ENCODE measurements around the gene KRTAP24-1.

The KRTAP24-1 gene, protein sequence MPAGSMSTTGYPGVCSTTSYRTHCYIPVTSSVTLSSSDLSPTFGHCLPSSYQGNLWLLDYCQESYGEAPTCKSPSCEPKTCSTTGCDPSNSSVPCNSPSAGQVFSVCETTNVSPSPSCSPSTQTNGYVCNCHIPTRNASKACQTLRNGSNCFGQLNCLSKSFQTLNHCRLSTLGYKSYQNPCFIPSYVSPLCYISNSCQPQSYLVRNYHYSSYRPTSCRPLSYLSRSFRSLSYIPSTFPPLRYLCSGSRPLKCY

DNA sequence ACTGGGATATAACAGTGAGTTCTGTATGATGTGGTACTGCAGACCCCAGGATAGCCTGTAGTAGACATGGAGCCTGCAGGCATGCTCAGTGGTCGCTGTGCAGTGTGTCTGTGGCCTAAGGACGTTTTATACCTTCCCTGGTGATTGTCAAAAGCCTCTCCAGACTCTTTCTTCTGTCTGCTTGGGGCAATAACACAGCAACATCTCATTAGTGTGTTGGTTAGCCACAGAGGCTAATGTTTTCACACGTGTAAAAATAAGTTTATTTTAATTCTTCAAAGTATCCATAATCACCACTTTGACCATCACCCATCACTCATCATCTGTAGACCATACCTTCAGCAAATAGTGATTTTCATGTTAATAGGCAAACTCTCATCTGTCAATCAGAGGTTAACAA lies at the start of gene KRTAP24-1:
Gene KRTAP24-1 (minus strand): TSS at position 101 of the 400 bp plus-strand sequence. CDS start 18 bp downstream, at position 83.
- DNase-seq (ENCODE audit: low read depth), result no peak
- no peak within 1 kb of the TSS for H3K4me3 ChIP-seq (ENCODE audit: control insufficient read depth, low read depth, low read length)
- TF ChIP-seq, protein P1, sequence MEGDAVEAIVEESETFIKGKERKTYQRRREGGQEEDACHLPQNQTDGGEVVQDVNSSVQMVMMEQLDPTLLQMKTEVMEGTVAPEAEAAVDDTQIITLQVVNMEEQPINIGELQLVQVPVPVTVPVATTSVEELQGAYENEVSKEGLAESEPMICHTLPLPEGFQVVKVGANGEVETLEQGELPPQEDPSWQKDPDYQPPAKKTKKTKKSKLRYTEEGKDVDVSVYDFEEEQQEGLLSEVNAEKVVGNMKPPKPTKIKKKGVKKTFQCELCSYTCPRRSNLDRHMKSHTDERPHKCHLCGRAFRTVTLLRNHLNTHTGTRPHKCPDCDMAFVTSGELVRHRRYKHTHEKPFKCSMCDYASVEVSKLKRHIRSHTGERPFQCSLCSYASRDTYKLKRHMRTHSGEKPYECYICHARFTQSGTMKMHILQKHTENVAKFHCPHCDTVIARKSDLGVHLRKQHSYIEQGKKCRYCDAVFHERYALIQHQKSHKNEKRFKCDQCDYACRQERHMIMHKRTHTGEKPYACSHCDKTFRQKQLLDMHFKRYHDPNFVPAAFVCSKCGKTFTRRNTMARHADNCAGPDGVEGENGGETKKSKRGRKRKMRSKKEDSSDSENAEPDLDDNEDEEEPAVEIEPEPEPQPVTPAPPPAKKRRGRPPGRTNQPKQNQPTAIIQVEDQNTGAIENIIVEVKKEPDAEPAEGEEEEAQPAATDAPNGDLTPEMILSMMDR (IDR thresholded peaks at IDR 0.05; ENCODE audit: control insufficient read depth, insufficient read depth, low read depth, low read length, missing control alignments), result no peak

DNA sequence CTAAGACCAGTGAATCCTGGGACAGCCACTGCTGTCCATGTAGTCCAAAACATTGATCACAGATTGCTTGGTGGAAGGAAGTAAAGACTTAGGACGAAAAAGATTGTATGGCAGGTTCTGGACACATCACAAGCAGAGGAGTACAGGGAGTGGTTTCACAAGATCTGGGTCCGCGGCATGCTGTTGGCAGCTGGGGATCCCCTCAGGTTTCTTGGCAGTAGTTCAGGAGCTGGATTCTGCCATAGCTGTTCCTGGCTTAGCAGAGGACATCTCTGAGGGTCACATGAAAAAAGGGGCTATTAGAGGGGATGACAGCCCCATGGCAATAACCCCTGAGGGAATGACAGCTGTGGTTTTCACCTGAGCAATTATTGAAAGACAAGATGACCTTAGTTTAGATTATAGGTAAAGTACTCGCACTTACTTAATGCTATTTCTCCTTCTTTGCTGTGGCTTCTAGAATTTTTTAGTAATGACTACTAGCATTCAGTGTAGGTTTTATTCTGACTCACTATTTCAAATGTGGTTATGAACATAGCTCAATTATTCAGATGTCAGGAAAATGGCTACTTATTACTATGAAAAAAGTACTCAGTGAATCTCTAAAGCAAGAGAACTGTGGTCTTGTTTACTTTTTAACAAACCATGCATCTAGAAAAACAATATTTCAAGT lies 46.6 kb upstream of the KRTAP24-1 start:
- TF ChIP-seq, protein P1 (IDR thresholded peaks at IDR 0.05; ENCODE audit: control insufficient read depth, insufficient read depth, low read depth, low read length, missing control alignments), result no peak
- H3K4me3 ChIP-seq (ENCODE audit: control insufficient read depth, low read depth, low read length), result no peak overlapping the region
- no peak for DNase-seq (ENCODE audit: low read depth)

DNA sequence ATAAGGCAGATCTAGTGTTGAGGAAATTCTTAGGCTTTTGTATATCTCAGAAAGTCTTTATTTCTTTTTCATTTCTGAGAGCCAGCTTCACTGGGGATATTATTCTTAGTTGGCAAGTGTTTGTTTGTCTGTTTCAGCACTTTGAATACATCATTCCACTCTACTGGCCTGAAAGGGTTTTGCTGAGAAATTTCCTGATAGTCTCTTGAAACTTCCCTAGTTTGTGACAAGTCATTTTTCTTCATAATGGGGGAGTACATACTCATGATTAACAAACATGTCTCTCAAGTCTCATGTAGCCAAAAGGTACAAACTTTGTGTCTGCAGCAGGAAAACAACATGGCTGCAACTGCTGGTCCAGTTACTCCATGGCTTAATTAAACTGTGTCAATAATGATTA lies 43.6 kb upstream of the KRTAP24-1 start:
- DNase-seq (ENCODE audit: low read depth), result no peak
- H3K4me3 ChIP-seq (ENCODE audit: control insufficient read depth, low read depth, low read length), result no peak overlapping the region
- TF ChIP-seq, protein P1 (IDR thresholded peaks at IDR 0.05; ENCODE audit: control insufficient read depth, insufficient read depth, low read depth, low read length, missing control alignments), result no peak

DNA sequence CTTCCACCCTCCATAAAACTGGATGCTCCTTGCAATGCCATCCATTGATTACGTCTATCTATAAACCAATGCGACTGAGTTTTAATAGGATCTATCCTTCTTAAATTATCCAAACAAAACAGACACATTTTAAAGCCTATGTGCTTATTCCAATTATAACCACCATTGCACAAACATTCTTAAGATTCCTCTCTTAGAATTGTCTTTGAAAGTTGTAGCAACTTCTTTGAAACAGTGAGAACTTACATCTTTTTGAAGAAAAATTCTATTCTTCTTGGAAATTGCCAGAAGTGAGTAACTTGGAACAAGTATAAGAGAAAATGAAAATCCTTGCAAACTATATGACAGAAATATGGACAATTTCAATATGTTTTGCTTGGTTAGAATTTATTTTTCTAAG lies 37.5 kb upstream of the KRTAP24-1 start, which contains the start of gene KRTAP26-1:
Gene KRTAP26-1 (minus strand): TSS at position 101 of the 400 bp plus-strand sequence. CDS start 280 bp downstream, outside the sequence.
- DNase-seq (ENCODE audit: low read depth), result no peak
- TF ChIP-seq, protein P1 (IDR thresholded peaks at IDR 0.05; ENCODE audit: control insufficient read depth, insufficient read depth, low read depth, low read length, missing control alignments), result no peak
- no peak within 1 kb of the TSS for H3K4me3 ChIP-seq (ENCODE audit: control insufficient read depth, low read depth, low read length)

DNA sequence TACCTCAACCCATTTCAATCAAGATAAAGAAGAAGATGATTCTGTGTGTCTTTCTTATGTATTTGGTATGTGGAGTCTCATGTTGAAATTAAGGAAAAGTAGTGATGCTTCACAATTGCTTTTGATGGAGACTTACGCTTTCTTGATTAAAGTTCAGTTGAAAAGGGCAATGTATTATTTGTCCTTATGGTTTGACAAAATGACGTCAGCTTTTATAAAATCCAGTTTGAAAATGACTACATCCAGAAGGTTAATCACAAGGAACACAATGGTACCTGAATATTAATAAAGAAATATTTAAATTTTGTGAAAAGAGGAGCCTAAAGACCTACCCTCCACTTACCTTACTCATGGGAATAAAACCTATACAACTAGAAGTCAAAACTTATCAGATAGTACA lies 33.0 kb upstream of the KRTAP24-1 start:
- no peak overlapping the region for H3K4me3 ChIP-seq (ENCODE audit: control insufficient read depth, low read depth, low read length)
- DNase-seq (ENCODE audit: low read depth), result no peak
- TF ChIP-seq, protein P1 (IDR thresholded peaks at IDR 0.05; ENCODE audit: control insufficient read depth, insufficient read depth, low read depth, low read length, missing control alignments), result no peak

DNA sequence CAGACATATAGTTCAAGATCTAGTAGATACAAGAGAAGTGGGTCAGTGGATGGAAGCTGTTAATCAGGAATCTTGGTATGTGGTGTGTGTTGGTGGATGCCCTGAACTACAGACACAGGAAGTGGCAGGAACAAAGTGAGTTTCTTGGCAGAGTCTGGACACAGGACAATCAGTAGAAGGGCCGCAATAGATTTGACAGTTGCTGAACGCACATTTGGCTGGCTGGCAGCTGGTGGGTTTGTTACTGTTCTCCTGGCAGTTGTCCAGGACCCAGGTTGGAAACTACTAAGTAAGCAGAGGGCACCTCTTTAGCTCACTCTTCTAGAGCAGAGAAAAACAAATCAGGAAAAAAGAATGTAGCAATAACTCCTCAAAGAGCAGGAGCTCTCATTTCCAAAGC lies 24.1 kb upstream of the KRTAP24-1 start:
- no peak overlapping the region for H3K4me3 ChIP-seq (ENCODE audit: control insufficient read depth, low read depth, low read length)
- TF ChIP-seq, protein P1 (IDR thresholded peaks at IDR 0.05; ENCODE audit: control insufficient read depth, insufficient read depth, low read depth, low read length, missing control alignments), result no peak
- no peak for DNase-seq (ENCODE audit: low read depth)
